HEK293 (cell line): ENCODE results near the gene STIL.

Source experiments
- CTCF ChIA-PET: fragments of 350-600 bp; formaldehyde crosslinking; extraction: SDS; loops from one replicate; lab custom pipeline; 2021; ENCODE audit warnings: antibody characterized with exemption; lab: Yijun Ruan, JAX
- POLR2A ChIA-PET: fragments of 300-600 bp; formaldehyde crosslinking; extraction: SDS; loops from one replicate; lab custom pipeline; 2020; ENCODE audit warnings: antibody characterized with exemption, inconsistent platforms; lab: Yijun Ruan, JAX
- H3K27ac ChIP-seq: fragments of 200-500 bp; sonication (Bioruptor generic); 2 replicates; pipeline ENCODE4 v1.5.1; 2014; ENCODE audit warnings: low read depth, low read length, control low read depth, inconsistent platforms; ENCODE audit errors: extremely low read depth
- H3K36me3 ChIP-seq, 2 experiments: fragments of 200-500 bp in 1 of 2; sonication (Bioruptor generic) in 1 of 2; 1 replicate in 1 of 2; 2 replicates in 1 of 2; pipeline ENCODE4 v1.5.1; 2014 to 2017; ENCODE audit warnings: inconsistent platforms in 2 of 2, low read length in 2 of 2; ENCODE audit not compliant: control insufficient read depth in 2 of 2, insufficient read depth in 1 of 2
- H3K4me1 ChIP-seq: fragments of 200-500 bp; sonication (Bioruptor generic); 2 replicates; pipeline ENCODE4 v1.5.1; 2014; ENCODE audit warnings: mild to moderate bottlenecking, low read length, inconsistent platforms; ENCODE audit not compliant: control insufficient read depth, insufficient read depth
- H3K4me3 ChIP-seq: 2 replicates; pipeline ENCODE4 v1.5.1; 2011; ENCODE audit warnings: low read depth, mild to moderate bottlenecking, control low read depth, low read length, moderate library complexity
- H3K9me3 ChIP-seq: fragments of 200-500 bp; sonication (Bioruptor generic); 2 replicates; pipeline ENCODE4 v1.5.1; 2014; ENCODE audit warnings: low read depth, low read length, inconsistent platforms; ENCODE audit not compliant: control insufficient read depth, insufficient read depth
- BCL11B ChIP-seq: fragments of 450-650 bp; formaldehyde crosslinking; IDR thresholded peaks from 2 replicates; pipeline ENCODE4 v1.5.1; 2016; ENCODE audit warnings: low read depth, missing biosample characterization, missing genetic modification characterization
- HOXD13 ChIP-seq: sonication (generic); formaldehyde crosslinking; IDR thresholded peaks from 2 replicates; pipeline ENCODE4 v1.8.0; 2022; ENCODE audit warnings: missing genetic modification reagents, borderline replicate concordance
- SP7 ChIP-seq: fragments of 450-650 bp; formaldehyde crosslinking; IDR thresholded peaks from 2 replicates; pipeline ENCODE4 v1.5.1; 2016; ENCODE audit warnings: missing biosample characterization, missing genetic modification characterization
- ZNF112 ChIP-seq: fragments of 450-650 bp; formaldehyde crosslinking; IDR thresholded peaks from 2 replicates; pipeline ENCODE4 v1.5.0; 2017; ENCODE audit warnings: missing biosample characterization, missing genetic modification characterization
- ZNF133 ChIP-seq: fragments of 450-650 bp; formaldehyde crosslinking; IDR thresholded peaks from 2 replicates; pipeline ENCODE4 v1.5.1; 2016; ENCODE audit warnings: missing biosample characterization, missing genetic modification characterization
- ZNF155 ChIP-seq: fragments of 450-650 bp; formaldehyde crosslinking; IDR thresholded peaks from 2 replicates; pipeline ENCODE4 v1.5.1; 2016; ENCODE audit warnings: missing biosample characterization, missing genetic modification characterization
- ZNF426 ChIP-seq: fragments of 450-650 bp; formaldehyde crosslinking; IDR thresholded peaks from 2 replicates; pipeline ENCODE4 v1.5.1; 2017; ENCODE audit warnings: missing biosample characterization, missing genetic modification characterization, mild to moderate bottlenecking, inconsistent platforms, moderate library complexity
- ZNF48 ChIP-seq: fragments of 450-650 bp; formaldehyde crosslinking; IDR thresholded peaks from 2 replicates; pipeline ENCODE4 v1.5.1; 2016; ENCODE audit warnings: missing biosample characterization, missing genetic modification characterization
- ZNF514 ChIP-seq: fragments of 450-650 bp; formaldehyde crosslinking; IDR thresholded peaks from 2 replicates; pipeline ENCODE4 v1.5.1; 2016; ENCODE audit warnings: missing biosample characterization, missing genetic modification characterization
- ZNF544 ChIP-seq: fragments of 450-650 bp; formaldehyde crosslinking; IDR thresholded peaks from 2 replicates; pipeline ENCODE4 v1.5.0; 2017; ENCODE audit warnings: missing biosample characterization, missing genetic modification characterization
- ZNF548 ChIP-seq: fragments of 450-650 bp; formaldehyde crosslinking; IDR thresholded peaks from 2 replicates; pipeline ENCODE4 v1.5.1; 2016; ENCODE audit warnings: missing biosample characterization, missing genetic modification characterization
- ZNF585B ChIP-seq: fragments of 450-650 bp; formaldehyde crosslinking; IDR thresholded peaks from 2 replicates; pipeline ENCODE4 v1.5.1; 2016; ENCODE audit warnings: missing biosample characterization, missing genetic modification characterization
- ZNF600 ChIP-seq: fragments of 450-650 bp; formaldehyde crosslinking; IDR thresholded peaks from 2 replicates; pipeline ENCODE4 v1.5.1; 2016; ENCODE audit warnings: missing biosample characterization, missing genetic modification characterization
- ZNF621 ChIP-seq: fragments of 450-650 bp; formaldehyde crosslinking; IDR thresholded peaks from 2 replicates; pipeline ENCODE4 v1.5.1; 2017; ENCODE audit warnings: missing biosample characterization, missing genetic modification characterization
- ZNF624 ChIP-seq: fragments of 450-650 bp; formaldehyde crosslinking; IDR thresholded peaks from 2 replicates; pipeline ENCODE4 v1.5.1; 2017; ENCODE audit warnings: missing biosample characterization, missing genetic modification characterization
- ZNF670 ChIP-seq: fragments of 450-650 bp; formaldehyde crosslinking; IDR thresholded peaks from 2 replicates; pipeline ENCODE4 v1.5.1; 2016; ENCODE audit warnings: missing biosample characterization, missing genetic modification characterization, low read depth
- TF ChIP-seq, protein P1 (sequence below): fragments of 450-650 bp; formaldehyde crosslinking; IDR thresholded peaks from 2 replicates; pipeline ENCODE4 v1.5.1; 2016; ENCODE audit warnings: missing biosample characterization, missing genetic modification characterization
- TF ChIP-seq, protein P2 (sequence below): fragments of 450-650 bp; formaldehyde crosslinking; IDR thresholded peaks from 2 replicates; pipeline ENCODE4 v1.5.1; 2016; ENCODE audit warnings: missing biosample characterization, missing genetic modification characterization
- TF ChIP-seq, protein P3 (sequence below): sonication (generic); formaldehyde crosslinking; IDR thresholded peaks from 2 replicates; pipeline ENCODE4 v1.8.1; 2022; ENCODE audit warnings: mild to moderate bottlenecking, moderate library complexity, missing genetic modification reagents
- TF ChIP-seq, protein P4 (sequence below): fragments of 450-650 bp; formaldehyde crosslinking; IDR thresholded peaks from 2 replicates; pipeline ENCODE4 v1.5.1; 2016; ENCODE audit warnings: missing biosample characterization, missing genetic modification characterization
- TF ChIP-seq, protein P5 (sequence below): fragments of 450-650 bp; formaldehyde crosslinking; IDR thresholded peaks from 2 replicates; pipeline ENCODE4 v1.5.1; 2017; ENCODE audit warnings: missing biosample characterization, missing genetic modification characterization

STIL gene

DNA sequence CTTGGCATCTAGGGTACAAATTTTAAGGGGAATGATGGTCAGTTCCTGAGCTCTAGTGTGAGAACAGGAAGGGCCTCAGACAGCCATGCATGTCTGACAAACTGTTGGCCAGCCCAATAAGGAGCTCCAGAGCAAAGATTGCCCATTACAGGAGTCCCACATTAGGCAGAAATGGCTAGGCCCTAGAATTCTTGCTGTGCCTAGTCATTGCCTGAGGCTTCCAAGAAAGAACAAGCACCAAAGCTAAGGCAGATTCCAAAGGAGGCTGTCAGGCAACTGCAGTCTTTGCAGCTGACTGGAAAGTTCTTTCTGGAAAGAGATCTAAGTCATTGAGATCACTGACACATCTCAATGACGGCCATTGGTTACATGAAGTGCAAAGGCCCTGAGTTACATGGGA, 3.9 kb upstream of the STIL start (continued):
- TF ChIP-seq, protein P1, sequence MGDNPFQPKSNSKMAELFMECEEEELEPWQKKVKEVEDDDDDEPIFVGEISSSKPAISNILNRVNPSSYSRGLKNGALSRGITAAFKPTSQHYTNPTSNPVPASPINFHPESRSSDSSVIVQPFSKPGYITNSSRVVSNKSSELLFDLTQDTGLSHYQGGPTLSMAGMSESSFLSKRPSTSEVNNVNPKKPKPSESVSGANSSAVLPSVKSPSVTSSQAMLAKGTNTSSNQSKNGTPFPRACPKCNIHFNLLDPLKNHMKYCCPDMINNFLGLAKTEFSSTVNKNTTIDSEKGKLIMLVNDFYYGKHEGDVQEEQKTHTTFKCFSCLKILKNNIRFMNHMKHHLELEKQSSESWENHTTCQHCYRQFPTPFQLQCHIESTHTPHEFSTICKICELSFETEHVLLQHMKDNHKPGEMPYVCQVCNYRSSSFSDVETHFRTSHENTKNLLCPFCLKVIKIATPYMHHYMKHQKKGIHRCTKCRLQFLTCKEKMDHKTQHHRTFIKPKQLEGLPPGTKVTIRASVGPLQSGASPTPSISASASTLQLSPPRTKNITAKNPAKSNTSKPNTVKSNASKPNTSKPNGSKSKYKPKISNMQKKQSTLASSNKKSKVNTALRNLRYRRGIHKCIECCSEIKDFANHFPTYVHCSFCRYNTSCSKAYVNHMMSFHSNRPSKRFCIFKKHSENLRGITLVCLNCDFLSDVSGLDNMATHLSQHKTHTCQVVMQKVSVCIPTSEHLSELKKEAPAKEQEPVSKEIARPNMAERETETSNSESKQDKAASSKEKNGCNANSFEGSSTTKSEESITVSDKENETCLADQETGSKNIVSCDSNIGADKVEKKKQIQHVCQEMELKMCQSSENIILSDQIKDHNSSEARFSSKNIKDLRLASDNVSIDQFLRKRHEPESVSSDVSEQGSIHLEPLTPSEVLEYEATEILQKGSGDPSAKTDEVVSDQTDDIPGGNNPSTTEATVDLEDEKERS (tag by site-specific recombination): no peak
- TF ChIP-seq ZNF48 (tag by site-specific recombination) (no peak), ZNF426 (tag by site-specific recombination) (no peak), ZNF133 (no peak)

DNA sequence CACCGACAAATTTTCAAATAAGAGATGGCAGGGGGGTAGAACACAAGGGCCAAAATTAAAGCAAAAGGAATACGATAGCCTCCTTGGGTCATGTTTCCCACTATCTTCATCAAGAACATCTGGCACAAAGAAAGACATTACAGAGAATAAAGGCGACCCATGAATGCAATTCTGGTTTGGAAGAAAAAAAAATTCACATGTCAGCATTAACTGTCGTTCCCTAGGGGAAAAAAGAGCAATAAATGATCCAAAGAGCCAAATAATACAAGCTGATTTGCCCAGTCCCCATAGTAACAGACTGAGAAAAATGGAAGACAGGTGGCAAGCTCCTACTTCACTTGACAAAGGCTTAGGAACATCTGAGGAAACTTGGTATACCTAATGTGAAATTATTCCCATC, 4.5 kb downstream of the STIL start:
- TF ChIP-seq ZNF670 (tag by site-specific recombination): no peak
- TF ChIP-seq ZNF600 (tag by site-specific recombination): no peak
- TF ChIP-seq ZNF514: no peak
- TF ChIP-seq, protein P2, sequence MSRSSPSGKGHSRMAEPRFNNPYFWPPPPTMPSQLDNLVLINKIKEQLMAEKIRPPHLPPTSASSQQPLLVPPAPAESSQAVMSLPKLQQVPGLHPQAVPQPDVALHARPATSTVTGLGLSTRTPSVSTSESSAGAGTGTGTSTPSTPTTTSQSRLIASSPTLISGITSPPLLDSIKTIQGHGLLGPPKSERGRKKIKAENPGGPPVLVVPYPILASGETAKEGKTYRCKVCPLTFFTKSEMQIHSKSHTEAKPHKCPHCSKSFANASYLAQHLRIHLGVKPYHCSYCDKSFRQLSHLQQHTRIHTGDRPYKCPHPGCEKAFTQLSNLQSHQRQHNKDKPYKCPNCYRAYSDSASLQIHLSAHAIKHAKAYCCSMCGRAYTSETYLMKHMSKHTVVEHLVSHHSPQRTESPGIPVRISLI (tag by site-specific recombination): no peak
- TF ChIP-seq ZNF544 (tag by site-specific recombination): no peak
- TF ChIP-seq ZNF155 (tag by site-specific recombination): no peak
- TF ChIP-seq, protein P3, sequence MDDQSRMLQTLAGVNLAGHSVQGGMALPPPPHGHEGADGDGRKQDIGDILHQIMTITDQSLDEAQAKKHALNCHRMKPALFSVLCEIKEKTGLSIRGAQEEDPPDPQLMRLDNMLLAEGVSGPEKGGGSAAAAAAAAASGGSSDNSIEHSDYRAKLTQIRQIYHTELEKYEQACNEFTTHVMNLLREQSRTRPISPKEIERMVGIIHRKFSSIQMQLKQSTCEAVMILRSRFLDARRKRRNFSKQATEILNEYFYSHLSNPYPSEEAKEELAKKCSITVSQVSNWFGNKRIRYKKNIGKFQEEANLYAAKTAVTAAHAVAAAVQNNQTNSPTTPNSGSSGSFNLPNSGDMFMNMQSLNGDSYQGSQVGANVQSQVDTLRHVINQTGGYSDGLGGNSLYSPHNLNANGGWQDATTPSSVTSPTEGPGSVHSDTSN (CRISPR knock-in tag): no peak
- TF ChIP-seq ZNF621 (tag by site-specific recombination): no peak
- TF ChIP-seq, protein P4, sequence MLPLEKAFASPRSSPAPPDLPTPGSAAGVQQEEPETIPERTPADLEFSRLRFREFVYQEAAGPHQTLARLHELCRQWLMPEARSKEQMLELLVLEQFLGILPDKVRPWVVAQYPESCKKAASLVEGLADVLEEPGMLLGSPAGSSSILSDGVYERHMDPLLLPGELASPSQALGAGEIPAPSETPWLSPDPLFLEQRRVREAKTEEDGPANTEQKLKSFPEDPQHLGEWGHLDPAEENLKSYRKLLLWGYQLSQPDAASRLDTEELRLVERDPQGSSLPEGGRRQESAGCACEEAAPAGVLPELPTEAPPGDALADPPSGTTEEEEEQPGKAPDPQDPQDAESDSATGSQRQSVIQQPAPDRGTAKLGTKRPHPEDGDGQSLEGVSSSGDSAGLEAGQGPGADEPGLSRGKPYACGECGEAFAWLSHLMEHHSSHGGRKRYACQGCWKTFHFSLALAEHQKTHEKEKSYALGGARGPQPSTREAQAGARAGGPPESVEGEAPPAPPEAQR (tag by site-specific recombination): no peak
- TF ChIP-seq ZNF624 (tag by site-specific recombination): no peak
- TF ChIP-seq HOXD13 (CRISPR knock-in tag): no peak
- no peak for TF ChIP-seq BCL11B (tag by site-specific recombination)
- TF ChIP-seq SP7 (tag by site-specific recombination): no peak
- no peak for TF ChIP-seq ZNF112 (tag by site-specific recombination)
- no peak for TF ChIP-seq ZNF585B (tag by site-specific recombination)
- no peak for TF ChIP-seq ZNF548
- TF ChIP-seq, protein P5, sequence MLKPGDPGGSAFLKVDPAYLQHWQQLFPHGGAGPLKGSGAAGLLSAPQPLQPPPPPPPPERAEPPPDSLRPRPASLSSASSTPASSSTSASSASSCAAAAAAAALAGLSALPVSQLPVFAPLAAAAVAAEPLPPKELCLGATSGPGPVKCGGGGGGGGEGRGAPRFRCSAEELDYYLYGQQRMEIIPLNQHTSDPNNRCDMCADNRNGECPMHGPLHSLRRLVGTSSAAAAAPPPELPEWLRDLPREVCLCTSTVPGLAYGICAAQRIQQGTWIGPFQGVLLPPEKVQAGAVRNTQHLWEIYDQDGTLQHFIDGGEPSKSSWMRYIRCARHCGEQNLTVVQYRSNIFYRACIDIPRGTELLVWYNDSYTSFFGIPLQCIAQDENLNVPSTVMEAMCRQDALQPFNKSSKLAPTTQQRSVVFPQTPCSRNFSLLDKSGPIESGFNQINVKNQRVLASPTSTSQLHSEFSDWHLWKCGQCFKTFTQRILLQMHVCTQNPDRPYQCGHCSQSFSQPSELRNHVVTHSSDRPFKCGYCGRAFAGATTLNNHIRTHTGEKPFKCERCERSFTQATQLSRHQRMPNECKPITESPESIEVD: no peak
- no peak overlapping the region for H3K27ac ChIP-seq
- H3K36me3 ChIP-seq: peaks cover 32 to 59% of the 10 kb centered on the region in 2 experiments
- no peaks in the 10 kb centered on the region; the same call in 1 of the 2 replicates for H3K4me1 ChIP-seq
- POLR2A ChIA-PET: interaction anchor here (1.3 kb wide), 1 partner anchor 24 kb away, joined by 5 read pairs; the partner anchor contains the start of gene CMPK1
- CTCF ChIA-PET: interaction anchor here (1.5 kb wide), 1 partner anchor 117 kb away, joined by 3 read pairs; no protein-coding TSS in a partner anchor
- no peak overlapping the region for H3K4me3 ChIP-seq
- no peaks in the 10 kb centered on the region for H3K9me3 ChIP-seq
